HEK293 (cell line): ENCODE results near the gene KRTDAP.
"Not testable (repeated sequence)": the region's sequence is repeated elsewhere in the genome, so short reads cannot be mapped to it uniquely, and the experiment has no call there.

Experiments
- PRDM6 ChIP-seq: fragments of 450-650 bp; formaldehyde crosslinking; IDR thresholded peaks from 2 replicates; pipeline ENCODE4 v1.5.1; 2017; ENCODE audit warnings: missing biosample characterization, missing genetic modification characterization
- ZBTB8A ChIP-seq: fragments of 450-650 bp; formaldehyde crosslinking; IDR thresholded peaks from 2 replicates; pipeline ENCODE4 v1.5.1; 2016; ENCODE audit warnings: missing biosample characterization, missing genetic modification characterization
- ZNF274 ChIP-seq, 2 experiments: fragments of 200-500 bp in 1 of 2; fragments of 450-650 bp in 1 of 2; sonication (Bioruptor generic) in 1 of 2; formaldehyde crosslinking in 1 of 2; IDR thresholded peaks; 2 replicates each; pipeline versions ENCODE4 v1.5.1 to v1.6.1; 2014 to 2016; ENCODE audit warnings: borderline replicate concordance in 1 of 2, inconsistent platforms in 1 of 2, low read length in 1 of 2, missing biosample characterization in 1 of 2, missing genetic modification characterization in 1 of 2
- ZNF362 ChIP-seq: fragments of 450-650 bp; formaldehyde crosslinking; IDR thresholded peaks from 2 replicates; pipeline ENCODE4 v1.5.1; 2016; ENCODE audit warnings: missing biosample characterization, missing genetic modification characterization
- ZNF416 ChIP-seq: fragments of 450-650 bp; formaldehyde crosslinking; IDR thresholded peaks from 2 replicates; pipeline ENCODE4 v1.5.1; 2016; ENCODE audit warnings: missing biosample characterization, missing genetic modification characterization
- ZNF558 ChIP-seq: fragments of 450-650 bp; formaldehyde crosslinking; IDR thresholded peaks from 2 replicates; pipeline ENCODE4 v1.5.1; 2016; ENCODE audit warnings: missing biosample characterization, missing genetic modification characterization
- ZNF747 ChIP-seq: fragments of 450-650 bp; formaldehyde crosslinking; IDR thresholded peaks from 2 replicates; pipeline ENCODE4 v1.5.1; 2016; ENCODE audit warnings: missing biosample characterization, missing genetic modification characterization
- ZNF785 ChIP-seq: fragments of 450-650 bp; formaldehyde crosslinking; IDR thresholded peaks from 2 replicates; pipeline ENCODE4 v1.5.1; 2016; ENCODE audit warnings: missing biosample characterization, missing genetic modification characterization
- TF ChIP-seq, protein P1 (sequence below): fragments of 450-650 bp; formaldehyde crosslinking; IDR thresholded peaks from 2 replicates; pipeline ENCODE4 v1.5.1; 2016; ENCODE audit warnings: missing biosample characterization, missing genetic modification characterization
- TF ChIP-seq, protein P2 (sequence below): fragments of 450-650 bp; formaldehyde crosslinking; IDR thresholded peaks from 2 replicates; pipeline ENCODE4 v1.5.1; 2016; ENCODE audit warnings: missing biosample characterization, missing genetic modification characterization, borderline replicate concordance
- TF ChIP-seq, protein P3 (sequence below): fragments of 450-650 bp; formaldehyde crosslinking; IDR thresholded peaks from 2 replicates; pipeline ENCODE4 v1.5.1; 2016; ENCODE audit warnings: missing biosample characterization, missing genetic modification characterization
- TF ChIP-seq, protein P4 (sequence below): fragments of 450-650 bp; formaldehyde crosslinking; IDR thresholded peaks from 2 replicates; pipeline ENCODE4 v1.5.1; 2016; ENCODE audit warnings: missing biosample characterization, missing genetic modification characterization, low read depth

DNA sequence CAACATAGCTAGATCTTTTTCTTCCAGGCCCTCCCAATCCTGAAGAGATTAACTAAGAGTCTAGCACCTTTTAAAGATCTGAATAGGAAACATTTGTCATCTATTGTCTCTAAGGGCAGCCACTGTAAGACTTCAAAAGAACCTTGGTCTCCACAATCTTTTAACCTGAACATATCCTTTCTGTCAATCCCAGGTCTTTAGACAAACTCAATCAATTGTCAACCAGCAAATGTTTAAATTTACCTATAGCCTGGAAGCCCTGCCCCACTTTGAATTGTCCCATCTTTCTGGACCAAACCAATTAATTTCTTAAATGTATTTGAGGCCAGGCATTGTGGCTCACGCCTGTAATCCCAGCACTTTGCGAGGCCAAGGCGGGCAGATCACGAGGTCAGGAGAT, 19.2 kb downstream of the KRTDAP start:
- TF ChIP-seq, protein P1, sequence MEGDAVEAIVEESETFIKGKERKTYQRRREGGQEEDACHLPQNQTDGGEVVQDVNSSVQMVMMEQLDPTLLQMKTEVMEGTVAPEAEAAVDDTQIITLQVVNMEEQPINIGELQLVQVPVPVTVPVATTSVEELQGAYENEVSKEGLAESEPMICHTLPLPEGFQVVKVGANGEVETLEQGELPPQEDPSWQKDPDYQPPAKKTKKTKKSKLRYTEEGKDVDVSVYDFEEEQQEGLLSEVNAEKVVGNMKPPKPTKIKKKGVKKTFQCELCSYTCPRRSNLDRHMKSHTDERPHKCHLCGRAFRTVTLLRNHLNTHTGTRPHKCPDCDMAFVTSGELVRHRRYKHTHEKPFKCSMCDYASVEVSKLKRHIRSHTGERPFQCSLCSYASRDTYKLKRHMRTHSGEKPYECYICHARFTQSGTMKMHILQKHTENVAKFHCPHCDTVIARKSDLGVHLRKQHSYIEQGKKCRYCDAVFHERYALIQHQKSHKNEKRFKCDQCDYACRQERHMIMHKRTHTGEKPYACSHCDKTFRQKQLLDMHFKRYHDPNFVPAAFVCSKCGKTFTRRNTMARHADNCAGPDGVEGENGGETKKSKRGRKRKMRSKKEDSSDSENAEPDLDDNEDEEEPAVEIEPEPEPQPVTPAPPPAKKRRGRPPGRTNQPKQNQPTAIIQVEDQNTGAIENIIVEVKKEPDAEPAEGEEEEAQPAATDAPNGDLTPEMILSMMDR (tag by site-specific recombination): not testable (repeated sequence)
- TF ChIP-seq ZNF416 (tag by site-specific recombination); ZNF362; ZNF274 (IDR thresholded peaks at IDR 0.05; ENCODE audit: low read length); ZNF274 (tag by site-specific recombination; IDR thresholded peaks at IDR 0.05; ENCODE audit: borderline replicate concordance); ZNF558 (tag by site-specific recombination); PRDM6 (tag by site-specific recombination); ZNF747 (tag by site-specific recombination); ZNF785 (tag by site-specific recombination); ZBTB8A (tag by site-specific recombination): not testable (repeated sequence)
- TF ChIP-seq, protein P2, sequence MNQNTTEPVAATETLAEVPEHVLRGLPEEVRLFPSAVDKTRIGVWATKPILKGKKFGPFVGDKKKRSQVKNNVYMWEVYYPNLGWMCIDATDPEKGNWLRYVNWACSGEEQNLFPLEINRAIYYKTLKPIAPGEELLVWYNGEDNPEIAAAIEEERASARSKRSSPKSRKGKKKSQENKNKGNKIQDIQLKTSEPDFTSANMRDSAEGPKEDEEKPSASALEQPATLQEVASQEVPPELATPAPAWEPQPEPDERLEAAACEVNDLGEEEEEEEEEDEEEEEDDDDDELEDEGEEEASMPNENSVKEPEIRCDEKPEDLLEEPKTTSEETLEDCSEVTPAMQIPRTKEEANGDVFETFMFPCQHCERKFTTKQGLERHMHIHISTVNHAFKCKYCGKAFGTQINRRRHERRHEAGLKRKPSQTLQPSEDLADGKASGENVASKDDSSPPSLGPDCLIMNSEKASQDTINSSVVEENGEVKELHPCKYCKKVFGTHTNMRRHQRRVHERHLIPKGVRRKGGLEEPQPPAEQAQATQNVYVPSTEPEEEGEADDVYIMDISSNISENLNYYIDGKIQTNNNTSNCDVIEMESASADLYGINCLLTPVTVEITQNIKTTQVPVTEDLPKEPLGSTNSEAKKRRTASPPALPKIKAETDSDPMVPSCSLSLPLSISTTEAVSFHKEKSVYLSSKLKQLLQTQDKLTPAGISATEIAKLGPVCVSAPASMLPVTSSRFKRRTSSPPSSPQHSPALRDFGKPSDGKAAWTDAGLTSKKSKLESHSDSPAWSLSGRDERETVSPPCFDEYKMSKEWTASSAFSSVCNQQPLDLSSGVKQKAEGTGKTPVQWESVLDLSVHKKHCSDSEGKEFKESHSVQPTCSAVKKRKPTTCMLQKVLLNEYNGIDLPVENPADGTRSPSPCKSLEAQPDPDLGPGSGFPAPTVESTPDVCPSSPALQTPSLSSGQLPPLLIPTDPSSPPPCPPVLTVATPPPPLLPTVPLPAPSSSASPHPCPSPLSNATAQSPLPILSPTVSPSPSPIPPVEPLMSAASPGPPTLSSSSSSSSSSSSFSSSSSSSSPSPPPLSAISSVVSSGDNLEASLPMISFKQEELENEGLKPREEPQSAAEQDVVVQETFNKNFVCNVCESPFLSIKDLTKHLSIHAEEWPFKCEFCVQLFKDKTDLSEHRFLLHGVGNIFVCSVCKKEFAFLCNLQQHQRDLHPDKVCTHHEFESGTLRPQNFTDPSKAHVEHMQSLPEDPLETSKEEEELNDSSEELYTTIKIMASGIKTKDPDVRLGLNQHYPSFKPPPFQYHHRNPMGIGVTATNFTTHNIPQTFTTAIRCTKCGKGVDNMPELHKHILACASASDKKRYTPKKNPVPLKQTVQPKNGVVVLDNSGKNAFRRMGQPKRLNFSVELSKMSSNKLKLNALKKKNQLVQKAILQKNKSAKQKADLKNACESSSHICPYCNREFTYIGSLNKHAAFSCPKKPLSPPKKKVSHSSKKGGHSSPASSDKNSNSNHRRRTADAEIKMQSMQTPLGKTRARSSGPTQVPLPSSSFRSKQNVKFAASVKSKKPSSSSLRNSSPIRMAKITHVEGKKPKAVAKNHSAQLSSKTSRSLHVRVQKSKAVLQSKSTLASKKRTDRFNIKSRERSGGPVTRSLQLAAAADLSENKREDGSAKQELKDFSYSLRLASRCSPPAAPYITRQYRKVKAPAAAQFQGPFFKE (tag by site-specific recombination): not testable (repeated sequence)
- TF ChIP-seq, protein P3, sequence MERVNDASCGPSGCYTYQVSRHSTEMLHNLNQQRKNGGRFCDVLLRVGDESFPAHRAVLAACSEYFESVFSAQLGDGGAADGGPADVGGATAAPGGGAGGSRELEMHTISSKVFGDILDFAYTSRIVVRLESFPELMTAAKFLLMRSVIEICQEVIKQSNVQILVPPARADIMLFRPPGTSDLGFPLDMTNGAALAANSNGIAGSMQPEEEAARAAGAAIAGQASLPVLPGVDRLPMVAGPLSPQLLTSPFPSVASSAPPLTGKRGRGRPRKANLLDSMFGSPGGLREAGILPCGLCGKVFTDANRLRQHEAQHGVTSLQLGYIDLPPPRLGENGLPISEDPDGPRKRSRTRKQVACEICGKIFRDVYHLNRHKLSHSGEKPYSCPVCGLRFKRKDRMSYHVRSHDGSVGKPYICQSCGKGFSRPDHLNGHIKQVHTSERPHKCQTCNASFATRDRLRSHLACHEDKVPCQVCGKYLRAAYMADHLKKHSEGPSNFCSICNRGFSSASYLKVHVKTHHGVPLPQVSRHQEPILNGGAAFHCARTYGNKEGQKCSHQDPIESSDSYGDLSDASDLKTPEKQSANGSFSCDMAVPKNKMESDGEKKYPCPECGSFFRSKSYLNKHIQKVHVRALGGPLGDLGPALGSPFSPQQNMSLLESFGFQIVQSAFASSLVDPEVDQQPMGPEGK (tag by site-specific recombination): not testable (repeated sequence)
- TF ChIP-seq, protein P4, sequence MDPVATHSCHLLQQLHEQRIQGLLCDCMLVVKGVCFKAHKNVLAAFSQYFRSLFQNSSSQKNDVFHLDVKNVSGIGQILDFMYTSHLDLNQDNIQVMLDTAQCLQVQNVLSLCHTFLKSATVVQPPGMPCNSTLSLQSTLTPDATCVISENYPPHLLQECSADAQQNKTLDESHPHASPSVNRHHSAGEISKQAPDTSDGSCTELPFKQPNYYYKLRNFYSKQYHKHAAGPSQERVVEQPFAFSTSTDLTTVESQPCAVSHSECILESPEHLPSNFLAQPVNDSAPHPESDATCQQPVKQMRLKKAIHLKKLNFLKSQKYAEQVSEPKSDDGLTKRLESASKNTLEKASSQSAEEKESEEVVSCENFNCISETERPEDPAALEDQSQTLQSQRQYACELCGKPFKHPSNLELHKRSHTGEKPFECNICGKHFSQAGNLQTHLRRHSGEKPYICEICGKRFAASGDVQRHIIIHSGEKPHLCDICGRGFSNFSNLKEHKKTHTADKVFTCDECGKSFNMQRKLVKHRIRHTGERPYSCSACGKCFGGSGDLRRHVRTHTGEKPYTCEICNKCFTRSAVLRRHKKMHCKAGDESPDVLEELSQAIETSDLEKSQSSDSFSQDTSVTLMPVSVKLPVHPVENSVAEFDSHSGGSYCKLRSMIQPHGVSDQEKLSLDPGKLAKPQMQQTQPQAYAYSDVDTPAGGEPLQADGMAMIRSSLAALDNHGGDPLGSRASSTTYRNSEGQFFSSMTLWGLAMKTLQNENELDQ (tag by site-specific recombination): not testable (repeated sequence)
